ENCODE measurements around the gene MBD5. TPM values are rescaled to one million over a fixed set of nuclear protein-coding genes. Genes with fewer than 3 reads are reported as not detected.

The MBD5 gene
- polyA plus RNA-seq, 1 donor (not counting 4 experiments of a cell fraction or from before 2014, with no cell fraction given): 20.1 TPM

- TF ChIP-seq CTCF (optimal IDR thresholded peaks at IDR 0.05 in 1 of 3, IDR thresholded peaks at IDR 0.05 in 1 of 3, conservative IDR thresholded peaks at IDR 0.05 in 1 of 3; ENCODE audit: extremely low read depth in 1 of 3, insufficient read depth in 2 of 3, low read length in 3 of 3): no peak
- no peak for TF ChIP-seq EZH2 (IDR thresholded peaks at IDR 0.05; ENCODE audit: low read length)
- H3K4me3 ChIP-seq (ENCODE audit: control insufficient read depth in 2 of 3, extremely low read depth in 1 of 3, insufficient read depth in 2 of 3, low read depth in 1 of 3, low read length in 3 of 3): no peak overlapping the region
- H3K9ac ChIP-seq (ENCODE audit: control insufficient read depth, extremely low read depth, insufficient read depth, low read length): no peak overlapping the region
- no peaks in the 10 kb centered on the region for H3K79me2 ChIP-seq (ENCODE audit: control insufficient read depth, insufficient read depth, low read length)
- no peaks in the 10 kb centered on the region for H3K9me3 ChIP-seq (ENCODE audit: control insufficient read depth, low read depth, low read length)
- H3K27ac ChIP-seq (ENCODE audit: control insufficient read depth, insufficient read depth, low read length): no peak overlapping the region
- H3K4me2 ChIP-seq (ENCODE audit: control insufficient read depth, extremely low read depth, insufficient read depth, low read depth, low read length): no peak overlapping the region
- H3K4me1 ChIP-seq (ENCODE audit: control insufficient read depth, extremely low read depth, insufficient read depth, low read length): no peaks in the 10 kb centered on the region
- no peaks in the 10 kb centered on the region for H3K9me1 ChIP-seq (ENCODE audit: control insufficient read depth, extremely low read depth, insufficient read depth, low read length)
- no peaks in the 10 kb centered on the region for H4K20me1 ChIP-seq (ENCODE audit: control insufficient read depth, extremely low read depth, insufficient read depth, low read length)
- H3K27me3 ChIP-seq (ENCODE audit: control insufficient read depth, extremely low read depth, insufficient read depth, low read length): no peaks in the 10 kb centered on the region
- H3K36me3 ChIP-seq (ENCODE audit: control insufficient read depth in 2 of 2, extremely low read depth in 1 of 2, insufficient read depth in 2 of 2, low read length in 2 of 2): no peaks in the 10 kb centered on the region
- dilution Hi-C loops (cut with MboI; ENCODE audit: extremely low pct_ligation_motif_present, low sequenced_read_pairs): no loop called here
- FAIRE-seq: no peak
- DNase-seq (ENCODE audit: low read depth, low spot score): no peak
- no peak overlapping the region for H2AFZ ChIP-seq (ENCODE audit: control insufficient read depth, low read length)
Measured at GRCh38 chr2:148167241-148167766, 146.4 kb downstream of the MBD5 start.

- Histone ChIP-seq H2AFZ (ENCODE audit: control insufficient read depth, low read length) (no peak overlapping the region), H3K27ac (ENCODE audit: control insufficient read depth, insufficient read depth, low read length) (no peak overlapping the region), H3K79me2 (ENCODE audit: control insufficient read depth, insufficient read depth, low read length) (no peaks in the 10 kb centered on the region), H3K9me1 (ENCODE audit: control insufficient read depth, extremely low read depth, insufficient read depth, low read length) (no peaks in the 10 kb centered on the region), H4K20me1 (ENCODE audit: control insufficient read depth, extremely low read depth, insufficient read depth, low read length) (no peaks in the 10 kb centered on the region), H3K4me1 (ENCODE audit: control insufficient read depth, extremely low read depth, insufficient read depth, low read length) (no peaks in the 10 kb centered on the region), H3K4me2 (ENCODE audit: control insufficient read depth, extremely low read depth, insufficient read depth, low read depth, low read length) (no peak overlapping the region), H3K27me3 (ENCODE audit: control insufficient read depth, extremely low read depth, insufficient read depth, low read length) (no peaks in the 10 kb centered on the region), H3K36me3 (ENCODE audit: control insufficient read depth in 2 of 2, extremely low read depth in 1 of 2, insufficient read depth in 2 of 2, low read length in 2 of 2) (no peaks in the 10 kb centered on the region), H3K9ac (ENCODE audit: control insufficient read depth, extremely low read depth, insufficient read depth, low read length) (no peak overlapping the region), H3K4me3 (ENCODE audit: control insufficient read depth in 2 of 3, extremely low read depth in 1 of 3, insufficient read depth in 2 of 3, low read depth in 1 of 3, low read length in 3 of 3) (no peak overlapping the region), H3K9me3 (ENCODE audit: control insufficient read depth, low read depth, low read length) (no peaks in the 10 kb centered on the region)
- TF ChIP-seq CTCF (optimal IDR thresholded peaks at IDR 0.05 in 1 of 3, IDR thresholded peaks at IDR 0.05 in 1 of 3, conservative IDR thresholded peaks at IDR 0.05 in 1 of 3; ENCODE audit: extremely low read depth in 1 of 3, insufficient read depth in 2 of 3, low read length in 3 of 3) (no peak), EZH2 (IDR thresholded peaks at IDR 0.05; ENCODE audit: low read length) (no peak)
- dilution Hi-C loops (cut with MboI; ENCODE audit: extremely low pct_ligation_motif_present, low sequenced_read_pairs): no loop called here
- FAIRE-seq (no peak), DNase-seq (ENCODE audit: low read depth, low spot score) (no peak)
Measured at GRCh38 chr2:148167855-148168254, 147.0 kb downstream of the MBD5 start.
